Measurements from ENCODE around the gene EPX. TPM values are rescaled to one million over a fixed set of nuclear protein-coding genes. Genes with fewer than 3 reads are reported as not detected.

EPX gene
- total RNA-seq, 1 donor from 2014 or later, result not detected

- no peak for DNase-seq (ENCODE audit: low spot score)
These were observed 7.4 kb upstream of the EPX start for GRCh38 chr17:58184986-58185761.

GRCh38 chr17:58186591-58186990 is 5.9 kb upstream of the EPX start:
- DNase-seq (ENCODE audit: low spot score), result no peak

- DNase-seq (ENCODE audit: low spot score), result no peak
These were observed 5.5 kb upstream of the EPX start for GRCh38 chr17:58187063-58187462.

GRCh38 chr17:58187675-58188074 is 4.9 kb upstream of the EPX start:
- no peak for DNase-seq (ENCODE audit: low spot score)

- no peak for DNase-seq (ENCODE audit: low spot score)
These were observed 2.9 kb upstream of the EPX start for GRCh38 chr17:58189436-58190146.

GRCh38 chr17:58191241-58191896 is 1.2 kb upstream of the EPX start:
- no peak for DNase-seq (ENCODE audit: low spot score)

- no peak for DNase-seq (ENCODE audit: low spot score)
These were observed 1.2 kb downstream of the EPX start for GRCh38 chr17:58193641-58194255.

GRCh38 chr17:58195518-58196123 is 3.1 kb downstream of the EPX start:
- no peak for DNase-seq (ENCODE audit: low spot score)

GRCh38 chr17:58196610-58197009 is 4.1 kb downstream of the EPX start:
- no peak for DNase-seq (ENCODE audit: low spot score)

- DNase-seq (ENCODE audit: low spot score), result peak; percentile 40
These were observed 7.6 kb downstream of the EPX start for GRCh38 chr17:58200024-58200633.

GRCh38 chr17:58202859-58203258 is 10.3 kb downstream of the EPX start:
- no peak for DNase-seq (ENCODE audit: low spot score)

- DNase-seq (ENCODE audit: low spot score), result no peak
These were observed 12.3 kb downstream of the EPX start for GRCh38 chr17:58204796-58205195.

GRCh38 chr17:58205936-58206335 is 13.4 kb downstream of the EPX start:
- no peak for DNase-seq (ENCODE audit: low spot score)

- DNase-seq (ENCODE audit: low spot score), result no peak
These were observed 14.9 kb downstream of the EPX start for GRCh38 chr17:58207451-58207850.

GRCh38 chr17:58208344-58208743 is 15.8 kb downstream of the EPX start:
- no peak for DNase-seq (ENCODE audit: low spot score)

GRCh38 chr17:58210922-58211321 is 18.4 kb downstream of the EPX start:
- no peak for DNase-seq (ENCODE audit: low spot score)

- DNase-seq (ENCODE audit: low spot score), result no peak
These were observed 23.2 kb downstream of the EPX start for GRCh38 chr17:58215685-58216084.

- no peak for DNase-seq (ENCODE audit: low spot score)
These were observed 25.2 kb downstream of the EPX start for GRCh38 chr17:58217766-58218165.

- peak; percentile 96 for DNase-seq (ENCODE audit: low spot score)
These were observed 26.7 kb downstream of the EPX start, which contains the start of gene MKS1 for GRCh38 chr17:58219007-58219788. Gene MKS1, minus strand, starts transcription at chr17:58219255. Its CDS starts 25 bp downstream, at chr17:58219230.

- no peak for DNase-seq (ENCODE audit: low spot score)
These were observed 27.3 kb downstream of the EPX start for GRCh38 chr17:58219789-58220183.

- no peak for DNase-seq (ENCODE audit: low spot score)
These were observed 31.8 kb downstream of the EPX start for GRCh38 chr17:58224315-58224714.
